Colonic mucosa (tissue), 4 donors: Measurements from ENCODE around the gene LRRK1. TPM values are rescaled to one million over a fixed set of nuclear protein-coding genes. Genes with fewer than 3 reads are reported as not detected.
A peak's percentile ranks its signal among the peaks of the same experiment; 100 is the strongest.

Experiments used
- DNase-seq: peaks from one replicate; pipeline ENCODE4 v3.0.0-alpha.2; 2020
- H3K27ac ChIP-seq: fragments of 200-600 bp; one replicate; pipeline ENCODE4 v1.8.0; 2021
- H3K27me3 ChIP-seq: fragments of 200-600 bp; one replicate; pipeline ENCODE4 v1.8.0; 2021
- H3K36me3 ChIP-seq: fragments of 200-600 bp; one replicate; pipeline ENCODE4 v1.8.0; 2021
- H3K4me1 ChIP-seq: fragments of 200-600 bp; one replicate; pipeline ENCODE4 v1.8.0; 2021; ENCODE audit warnings: mild to moderate bottlenecking
- H3K4me3 ChIP-seq: fragments of 200-600 bp; one replicate; pipeline ENCODE4 v1.8.0; 2021
- H3K9ac ChIP-seq, 2 donors: one replicate each; pipeline ENCODE4 v1.7.0; 2013; ENCODE audit warnings: control low read depth in 2 of 2, low read depth in 2 of 2, low read length in 2 of 2
- H3K9me3 ChIP-seq: fragments of 200-600 bp; one replicate; pipeline ENCODE4 v1.8.0; 2021
- intact Hi-C: fragments of 100-400 bp; cut with DNase I; formaldehyde crosslinking; loops from one replicate; pipeline ENCODE4 v1.14.1; 2022
- total RNA-seq, 2 donors: library from RNA; stranded (reverse); fragmentation: NEBNext Ultra II Directional in 1 of 2; extraction: Animal tissue kit (Norgen Biotek cat#: 25700) in 1 of 2; gene quantifications; one replicate each; pipeline ENCODE4 v1.2.1, GENCODE V29; 2021
- TF ChIP-seq, protein P1 (sequence below): fragments of 200-600 bp; IDR thresholded peaks from one replicate; pipeline ENCODE4 v1.8.0; 2022; ENCODE audit warnings: antibody characterized with exemption, mild to moderate bottlenecking
- donor health status: healthy.
- donor health status: DM: no; HTN: no; CAD: no.
- donor health status: DM: no; HTN: no; CAD: no.

LRRK1 gene
- total RNA-seq, 2 donors from 2014 or later: 29.6 to 36.0 TPM

DNA sequence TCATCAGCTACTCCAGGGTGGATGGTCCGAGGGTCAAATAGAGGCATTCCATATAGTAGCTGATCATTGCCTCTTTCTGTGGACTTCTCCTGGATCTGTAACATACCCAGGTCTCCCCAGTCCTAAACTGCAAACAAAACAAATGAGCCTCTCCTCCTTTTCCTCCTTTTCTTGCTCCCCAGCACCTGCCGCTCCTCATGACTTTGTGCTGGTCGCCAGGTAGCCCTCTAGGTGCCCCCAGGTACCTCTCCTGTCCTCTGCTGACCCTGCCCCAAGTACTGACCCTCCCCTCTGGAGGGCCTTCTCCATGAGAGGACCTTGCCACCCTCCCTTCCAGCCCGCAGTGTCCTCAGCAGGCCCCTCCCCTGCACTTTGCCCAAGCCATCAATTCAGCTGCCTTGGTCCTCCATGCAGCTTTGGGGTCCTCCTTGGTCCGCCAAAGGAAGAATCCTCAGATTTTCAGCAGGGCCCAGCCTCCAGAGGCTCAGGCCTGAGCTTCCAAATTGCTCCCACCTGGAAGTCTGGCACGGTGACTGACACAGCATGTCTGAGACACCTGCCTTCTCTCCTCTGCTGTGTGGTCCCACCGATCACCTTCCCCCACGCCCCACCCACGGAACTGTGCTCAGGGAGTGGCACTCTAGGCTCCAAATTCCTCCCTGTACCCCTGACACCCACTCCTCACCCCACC lies 111.0 kb downstream of the LRRK1 start:
- Histone ChIP-seq H3K27ac (no peak overlapping the region), H3K4me1 (no peaks in the 10 kb centered on the region), H3K9ac (no peak overlapping the region), H3K4me3 (no peak overlapping the region), H3K36me3 (no peaks in the 10 kb centered on the region), H3K27me3 (no peaks in the 10 kb centered on the region), H3K9me3 (no peaks in the 10 kb centered on the region)
- intact Hi-C loops: no loop called here
- DNase-seq: peak; percentile 11
- TF ChIP-seq, protein P1, sequence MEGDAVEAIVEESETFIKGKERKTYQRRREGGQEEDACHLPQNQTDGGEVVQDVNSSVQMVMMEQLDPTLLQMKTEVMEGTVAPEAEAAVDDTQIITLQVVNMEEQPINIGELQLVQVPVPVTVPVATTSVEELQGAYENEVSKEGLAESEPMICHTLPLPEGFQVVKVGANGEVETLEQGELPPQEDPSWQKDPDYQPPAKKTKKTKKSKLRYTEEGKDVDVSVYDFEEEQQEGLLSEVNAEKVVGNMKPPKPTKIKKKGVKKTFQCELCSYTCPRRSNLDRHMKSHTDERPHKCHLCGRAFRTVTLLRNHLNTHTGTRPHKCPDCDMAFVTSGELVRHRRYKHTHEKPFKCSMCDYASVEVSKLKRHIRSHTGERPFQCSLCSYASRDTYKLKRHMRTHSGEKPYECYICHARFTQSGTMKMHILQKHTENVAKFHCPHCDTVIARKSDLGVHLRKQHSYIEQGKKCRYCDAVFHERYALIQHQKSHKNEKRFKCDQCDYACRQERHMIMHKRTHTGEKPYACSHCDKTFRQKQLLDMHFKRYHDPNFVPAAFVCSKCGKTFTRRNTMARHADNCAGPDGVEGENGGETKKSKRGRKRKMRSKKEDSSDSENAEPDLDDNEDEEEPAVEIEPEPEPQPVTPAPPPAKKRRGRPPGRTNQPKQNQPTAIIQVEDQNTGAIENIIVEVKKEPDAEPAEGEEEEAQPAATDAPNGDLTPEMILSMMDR: no peak

DNA sequence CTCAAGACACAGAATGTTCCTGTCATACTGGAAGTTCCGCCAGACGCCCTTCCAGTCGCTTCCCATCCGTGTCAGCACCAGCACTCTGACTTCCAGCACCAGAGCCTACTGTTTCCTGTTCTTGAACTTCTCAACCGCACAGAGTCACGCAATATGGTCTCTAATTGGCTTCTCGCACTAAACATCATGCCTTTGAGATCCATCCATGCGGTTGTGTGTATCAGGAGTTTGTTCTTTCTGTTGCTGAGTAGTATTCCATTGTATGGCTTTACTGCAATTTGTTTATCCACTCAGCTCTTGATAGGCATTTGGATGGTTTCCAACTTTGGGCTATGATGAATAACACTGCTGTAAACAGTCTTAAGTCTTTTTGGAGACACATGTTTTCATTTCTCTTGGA lies 112.1 kb downstream of the LRRK1 start:
- peak; percentile 16 for DNase-seq
- Histone ChIP-seq H3K27me3 (no peaks in the 10 kb centered on the region), H3K4me3 (no peak overlapping the region), H3K36me3 (no peaks in the 10 kb centered on the region), H3K9ac (no peak overlapping the region), H3K27ac (peak overlapping the region; percentile 7), H3K9me3 (no peaks in the 10 kb centered on the region), H3K4me1 (no peaks in the 10 kb centered on the region)
- intact Hi-C loops: no loop called here
- TF ChIP-seq, protein P1: no peak

DNA sequence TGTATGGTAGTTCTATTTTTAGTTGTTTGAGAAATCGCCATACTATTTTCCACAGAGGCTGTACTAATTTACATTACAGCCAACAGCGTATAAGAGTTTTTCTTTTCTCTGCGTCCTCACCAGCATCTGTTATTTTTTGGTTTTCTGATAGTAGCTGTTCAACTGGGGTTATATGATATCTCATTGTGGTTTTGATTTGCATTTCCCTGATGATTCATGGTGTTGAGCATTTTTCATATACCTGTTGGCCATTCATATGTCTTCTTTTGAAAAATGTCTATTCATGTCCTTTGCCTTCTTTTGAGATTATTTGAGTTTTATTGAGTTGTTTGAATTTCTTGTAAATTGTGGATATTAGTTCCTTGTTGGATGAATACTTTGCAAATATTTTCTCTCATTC lies 114.6 kb downstream of the LRRK1 start:
- no peak overlapping the region for H3K4me3 ChIP-seq
- H3K4me1 ChIP-seq: no peaks in the 10 kb centered on the region
- no peak overlapping the region for H3K27ac ChIP-seq
- no peaks in the 10 kb centered on the region for H3K27me3 ChIP-seq
- H3K9ac ChIP-seq: no peak overlapping the region
- TF ChIP-seq, protein P1: no peak
- intact Hi-C loops: no loop called here
- no peak for DNase-seq
- H3K36me3 ChIP-seq: no peaks in the 10 kb centered on the region
- H3K9me3 ChIP-seq: no peaks in the 10 kb centered on the region

DNA sequence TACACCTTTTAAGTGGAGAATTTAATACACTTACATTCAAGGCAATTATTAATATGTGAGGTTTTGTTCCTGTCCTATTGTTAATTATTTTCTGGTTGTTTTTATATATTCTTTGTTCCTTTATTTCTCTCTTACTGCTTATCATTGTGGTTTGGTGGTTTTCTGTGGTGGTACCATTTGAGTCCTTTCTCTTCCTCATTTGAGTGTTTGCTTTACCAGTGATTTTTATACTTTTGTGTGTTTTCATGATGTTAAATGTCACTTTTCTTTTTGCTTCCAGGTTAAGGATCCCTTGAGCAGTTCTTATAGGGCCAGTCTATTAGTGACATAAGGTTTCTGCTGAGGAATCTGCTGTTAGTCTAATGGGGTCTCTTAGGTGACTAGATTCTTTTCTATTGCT lies 116.5 kb downstream of the LRRK1 start:
- H3K27me3 ChIP-seq: no peaks in the 10 kb centered on the region
- no peak overlapping the region for H3K4me3 ChIP-seq
- H3K9me3 ChIP-seq: no peaks in the 10 kb centered on the region
- H3K27ac ChIP-seq: no peak overlapping the region
- DNase-seq: no peak
- H3K9ac ChIP-seq: no peak overlapping the region
- H3K36me3 ChIP-seq: no peaks in the 10 kb centered on the region
- no peaks in the 10 kb centered on the region for H3K4me1 ChIP-seq
- TF ChIP-seq, protein P1: no peak
- intact Hi-C loops: no loop called here

DNA sequence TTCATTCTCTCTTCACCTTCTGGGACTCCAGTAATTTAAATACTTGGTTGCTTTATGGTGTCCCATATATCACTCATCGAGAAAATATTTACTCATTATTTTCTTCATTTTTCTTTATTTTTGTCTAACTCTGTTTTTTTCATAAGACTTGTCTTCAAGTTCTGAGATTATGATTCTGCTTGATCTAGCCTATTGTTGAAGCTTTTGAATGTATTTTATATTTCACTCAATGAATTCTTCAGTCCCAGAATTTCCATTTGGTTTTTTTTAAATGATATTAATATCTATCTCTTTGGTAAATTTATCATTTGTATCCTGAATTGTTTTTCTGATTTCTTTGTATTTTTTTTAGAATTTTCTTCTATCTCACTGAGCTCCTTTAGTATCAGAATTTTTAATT lies 117.0 kb downstream of the LRRK1 start:
- H3K4me3 ChIP-seq: no peak overlapping the region
- no peak overlapping the region for H3K27ac ChIP-seq
- no peak overlapping the region for H3K9ac ChIP-seq
- intact Hi-C loops: no loop called here
- DNase-seq: no peak
- no peaks in the 10 kb centered on the region for H3K36me3 ChIP-seq
- no peaks in the 10 kb centered on the region for H3K9me3 ChIP-seq
- no peaks in the 10 kb centered on the region for H3K4me1 ChIP-seq
- TF ChIP-seq, protein P1: no peak
- H3K27me3 ChIP-seq: no peaks in the 10 kb centered on the region
